Suppressor macrophage treated with lipopolysaccharide for 1 hour (primary cell): Measurements from ENCODE around the gene DNAJC22.
"Not testable (repeated sequence)": the region's sequence is repeated elsewhere in the genome, so short reads cannot be mapped to it uniquely, and the experiment has no call there.

Source experiments
- DNase-seq, 3 donors: peaks; one replicate each; pipeline ENCODE4 v3.0.0-alpha.2; 2020 to 2022

Gene DNAJC22

DNA sequence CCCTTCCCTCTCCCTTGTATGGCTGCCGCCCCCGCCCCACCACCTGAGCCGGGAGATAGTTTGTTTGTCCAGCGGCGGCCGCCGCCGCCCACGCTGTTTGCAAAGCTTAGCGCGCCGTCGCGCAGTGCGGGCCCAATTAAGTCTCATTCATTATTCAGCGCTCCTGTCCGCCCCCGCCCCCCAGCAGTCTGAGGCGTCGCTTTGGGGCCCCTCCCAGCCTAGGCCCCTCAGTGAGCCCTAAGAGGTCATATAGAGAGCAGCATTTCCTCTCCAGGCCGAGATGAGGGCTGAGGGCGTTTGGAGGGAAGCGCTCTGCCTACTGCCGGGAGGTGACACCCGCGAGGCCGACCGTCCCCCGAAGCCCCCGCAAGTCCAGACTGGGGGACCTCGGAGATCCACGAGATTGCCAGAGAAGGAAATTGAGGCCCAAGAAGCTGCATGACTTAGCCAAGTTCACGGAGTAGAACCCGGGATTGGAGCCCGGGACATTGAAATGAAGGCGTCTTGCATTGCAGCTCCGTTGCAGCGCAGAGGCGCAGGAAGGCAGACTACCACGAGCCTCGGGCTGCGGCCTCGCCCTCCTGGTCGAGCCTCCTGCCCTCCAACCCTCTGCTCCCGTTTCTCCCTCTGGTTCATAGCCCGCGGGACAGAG, at the start of gene DNAJC22:
Gene DNAJC22, plus strand, starts transcription at position 230 of the 652 bp plus-strand sequence. CDS start 1,985 bp downstream, outside the sequence.
- DNase-seq, result peak in 1 of 3 donors; percentile 46

DNA sequence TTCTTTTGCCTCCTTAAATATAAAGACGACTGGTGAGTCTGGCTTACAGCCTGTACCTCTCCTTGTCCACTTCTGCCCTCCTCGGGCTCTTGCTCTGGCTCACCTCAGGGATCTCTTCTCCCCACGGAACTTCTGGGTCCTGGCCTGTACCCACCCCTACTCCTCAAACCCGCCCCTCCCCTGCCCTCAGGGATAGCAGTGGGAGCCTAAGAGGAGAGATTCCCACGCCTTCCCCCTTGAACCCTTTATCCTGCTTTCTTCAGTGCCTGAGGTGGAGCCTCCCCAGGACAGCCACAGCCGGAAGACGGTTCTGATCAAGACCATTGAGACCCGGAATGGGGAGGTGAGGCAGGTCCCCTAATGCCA, 49.0 kb upstream of the DNAJC22 start:
- no peak for DNase-seq

DNA sequence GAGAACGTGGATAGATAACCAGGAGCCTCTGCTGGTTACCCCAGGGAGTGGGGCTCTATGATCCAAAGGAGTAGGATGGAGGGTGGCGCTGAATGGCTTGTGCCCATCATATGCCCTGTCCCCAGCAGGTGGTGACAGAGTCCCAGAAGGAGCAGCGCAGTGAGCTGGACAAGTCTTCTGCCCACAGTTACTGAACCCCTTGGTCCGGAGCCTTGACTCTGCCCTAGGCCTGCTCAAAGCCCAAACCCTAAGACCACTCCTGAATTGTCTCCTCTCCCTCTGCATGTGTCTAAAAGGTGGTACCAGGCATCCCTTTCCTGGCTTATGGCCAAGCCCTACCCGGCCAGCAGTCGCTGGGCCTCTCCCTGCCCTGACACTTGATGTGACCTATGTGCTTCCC, 48.5 kb upstream of the DNAJC22 start:
- DNase-seq, result peak; percentile 50 to 64 (median 51)

DNA sequence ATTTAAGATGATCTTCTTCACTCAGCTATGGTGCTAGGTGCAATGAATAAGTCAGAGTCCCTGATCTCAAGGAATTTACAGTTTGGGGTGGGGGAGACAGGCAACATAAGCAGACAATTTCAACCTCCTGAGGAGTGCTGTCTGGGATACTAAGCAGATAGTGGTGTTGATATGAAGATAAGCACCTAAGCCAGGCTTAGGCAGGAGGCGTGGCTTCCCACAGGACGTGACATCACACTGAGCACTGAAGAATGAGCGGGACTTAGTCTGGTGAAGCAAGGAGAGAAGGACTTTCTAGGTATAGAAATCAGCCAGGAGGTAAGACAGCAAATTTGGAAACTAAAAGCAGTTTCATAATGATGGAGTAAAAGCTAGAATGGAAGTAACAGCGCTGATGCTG, 44.9 kb upstream of the DNAJC22 start:
- no peak for DNase-seq

DNA sequence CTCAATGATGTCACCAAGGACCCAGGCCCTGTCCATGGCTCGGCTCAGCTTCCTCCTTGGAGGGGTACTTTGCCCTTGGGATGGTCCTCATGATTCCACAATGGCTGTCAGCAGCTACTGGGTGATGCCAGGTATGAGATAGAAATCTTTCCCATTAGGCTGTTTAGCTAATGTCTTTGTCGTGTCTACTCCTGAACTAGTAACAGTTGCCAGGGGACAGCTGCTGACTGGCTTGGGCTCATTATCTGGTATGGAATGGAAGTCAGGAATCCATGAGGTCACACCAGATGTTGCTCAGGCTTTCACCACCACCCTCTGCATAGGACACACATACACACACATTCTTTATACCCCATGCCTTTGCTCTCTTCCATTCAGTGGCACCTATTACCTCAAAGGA, 42.5 kb upstream of the DNAJC22 start:
- no peak for DNase-seq

DNA sequence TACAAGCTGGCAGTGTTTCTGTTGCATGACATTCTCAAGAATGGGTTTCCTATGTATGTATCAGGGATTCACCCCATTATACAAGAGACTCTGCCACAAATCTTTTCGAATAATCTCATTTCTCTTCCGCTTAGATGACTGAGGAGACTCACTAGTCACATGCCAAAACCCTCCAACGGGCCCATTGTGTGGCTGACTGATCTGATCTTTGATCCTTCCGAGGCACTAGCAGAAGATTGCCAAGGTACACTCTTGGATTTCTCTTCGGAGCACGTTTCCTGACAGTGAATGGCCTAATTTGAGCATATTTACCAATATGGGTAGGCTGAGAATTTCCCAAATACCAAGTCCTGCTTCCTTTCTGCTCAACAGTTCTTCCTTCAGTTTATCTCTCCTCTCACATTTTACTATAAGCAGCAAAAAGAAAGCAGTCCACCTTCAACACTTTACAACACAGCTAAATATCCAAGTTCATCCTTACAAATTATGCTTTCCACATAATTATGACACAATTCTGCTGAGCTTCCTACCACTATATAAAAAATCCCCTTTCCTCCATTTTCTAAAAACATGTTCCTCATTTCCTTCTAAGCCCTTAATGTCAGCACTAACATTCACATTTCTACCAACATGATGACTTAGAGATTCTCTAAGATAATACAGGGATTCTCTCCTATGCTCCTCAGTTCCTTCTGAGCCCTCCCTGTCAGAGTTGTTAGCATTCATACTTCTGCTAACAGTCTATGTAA, 40.8 kb upstream of the DNAJC22 start:
- DNase-seq, result peak; percentile 48 to 87 (median 85)

DNA sequence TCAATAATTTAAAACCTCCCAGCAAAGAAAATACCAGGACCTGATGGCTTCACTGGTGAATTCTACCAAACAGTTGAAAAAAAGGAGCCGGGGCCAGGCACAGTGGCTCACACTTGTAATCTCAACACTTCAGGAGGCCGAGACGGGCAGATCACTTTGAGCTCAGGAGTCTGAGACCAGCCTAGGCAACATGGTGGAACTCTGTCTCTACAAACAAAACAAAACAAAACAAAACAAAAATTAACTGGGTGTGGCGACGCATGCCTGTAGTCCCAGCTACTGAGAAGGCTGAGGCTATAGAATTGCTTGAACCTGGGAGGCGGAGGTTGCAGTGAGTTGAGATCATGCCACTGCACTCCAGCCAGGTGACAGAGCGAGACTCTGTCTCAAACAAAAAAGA, 37.3 kb upstream of the DNAJC22 start:
- DNase-seq, result no peak

DNA sequence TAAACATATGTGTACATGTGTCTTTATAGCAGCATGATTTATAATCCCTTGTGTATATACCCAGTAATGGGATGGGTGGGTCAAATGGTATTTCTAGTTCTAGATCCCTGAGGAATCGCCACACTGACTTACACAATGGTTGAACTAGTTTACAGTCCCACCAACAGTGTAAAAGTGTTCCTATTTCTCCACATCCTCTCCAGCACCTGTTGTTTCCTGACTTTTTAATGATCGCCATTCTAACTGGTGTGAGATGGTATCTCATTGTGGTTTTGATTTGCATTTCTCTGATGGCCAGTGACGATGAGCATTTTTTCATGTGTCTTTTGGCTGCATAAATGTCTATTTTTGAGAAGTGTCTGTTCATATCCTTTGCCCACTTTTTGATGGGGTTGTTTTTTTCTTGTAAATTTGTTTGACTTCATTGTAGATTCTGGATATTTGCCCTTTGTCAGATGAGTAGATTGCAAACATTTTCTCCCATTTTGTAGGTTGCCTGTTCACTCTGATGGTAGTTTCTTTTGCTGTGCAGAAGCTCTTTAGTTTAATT, 36.2 kb upstream of the DNAJC22 start:
- DNase-seq, result not testable (repeated sequence)

DNA sequence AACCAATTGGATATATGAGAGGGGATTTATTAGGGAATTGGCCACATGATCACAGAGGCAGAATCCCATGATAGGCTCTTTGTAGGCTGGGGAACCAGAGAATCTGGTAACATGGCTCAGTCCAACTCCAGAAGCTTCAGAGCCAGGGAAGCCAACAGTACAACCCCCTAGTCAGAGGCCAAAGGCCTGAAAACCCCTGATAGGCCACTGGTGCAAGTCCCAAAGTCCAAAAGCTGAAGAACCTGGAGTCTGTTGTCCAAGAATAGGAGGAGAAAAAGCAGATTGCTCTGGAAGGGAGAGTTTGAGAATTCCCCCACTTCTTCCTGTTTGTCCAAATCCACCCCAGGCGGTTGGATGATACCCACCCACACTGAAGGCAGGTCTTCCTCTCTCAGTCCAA, 31.9 kb upstream of the DNAJC22 start:
- peak in 2 of 3 donors; percentile 27 to 36 for DNase-seq

DNA sequence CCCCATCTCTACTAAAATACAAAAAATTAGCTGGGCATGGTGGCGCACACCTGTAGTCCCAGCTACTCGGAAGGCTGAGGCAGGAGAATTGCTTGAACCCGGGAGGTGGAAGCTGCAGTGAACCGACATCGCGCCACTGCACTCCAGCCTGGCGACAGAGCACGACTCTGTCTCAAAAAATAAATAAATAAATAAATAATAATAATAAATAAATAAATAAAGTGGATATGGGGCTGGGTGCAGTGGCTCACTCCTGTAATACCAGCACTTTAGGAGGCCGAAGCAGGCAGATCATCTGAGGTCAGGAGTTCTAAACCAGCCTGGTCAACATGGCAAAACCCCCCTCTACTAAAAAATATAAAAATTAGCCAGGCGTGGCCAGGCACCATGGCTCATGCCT, 29.6 kb upstream of the DNAJC22 start:
- not testable (repeated sequence) for DNase-seq

DNA sequence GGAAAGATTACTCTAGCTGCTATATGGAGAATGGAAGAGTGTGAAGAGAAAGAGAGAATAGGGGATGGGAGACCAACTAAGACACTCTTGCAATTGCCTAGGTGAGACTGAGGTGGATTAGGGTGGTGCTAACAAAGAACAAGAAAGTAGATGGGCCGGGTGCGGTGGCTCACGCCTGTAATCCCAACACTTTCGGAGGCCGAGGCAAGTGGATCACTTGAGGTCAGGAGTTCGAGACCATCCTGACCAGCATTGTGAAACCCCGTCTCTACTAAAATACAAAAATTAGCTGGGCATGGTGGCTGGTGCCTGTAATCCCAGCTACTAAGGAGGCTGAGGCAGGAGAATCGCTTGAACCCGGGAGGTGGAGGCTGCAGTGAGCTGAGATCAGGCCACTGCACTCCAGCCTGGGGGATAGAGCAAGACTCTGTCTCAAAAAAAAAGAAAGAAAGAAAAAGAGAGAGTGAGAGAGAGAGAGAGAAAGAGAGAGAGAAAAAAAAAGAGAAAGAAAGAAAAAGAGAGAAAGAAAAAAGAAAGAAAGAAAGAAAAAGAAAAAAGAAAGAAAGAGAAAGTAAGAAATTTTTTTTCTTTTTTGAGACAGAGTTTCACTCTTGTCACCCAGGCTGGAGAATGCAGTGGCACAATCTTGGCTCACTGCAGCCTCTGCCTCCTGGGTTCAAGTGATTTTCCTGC, 26.1 kb upstream of the DNAJC22 start:
- not testable (repeated sequence) for DNase-seq

DNA sequence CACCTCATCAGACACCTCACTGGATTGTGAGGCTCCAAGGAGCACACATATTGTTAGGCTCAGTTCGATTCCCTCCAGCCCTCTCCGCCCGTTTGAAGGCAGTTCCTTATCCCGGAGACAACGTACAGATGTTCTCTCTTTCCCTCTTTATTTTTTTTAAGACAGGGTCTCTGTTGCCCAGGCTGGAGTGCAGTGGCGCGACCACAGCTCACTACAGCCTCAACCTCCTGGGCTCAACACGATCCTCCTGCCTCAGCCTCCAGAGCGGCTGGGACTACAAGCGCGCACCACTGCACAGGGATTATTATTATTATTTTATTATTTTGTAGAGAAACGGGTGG, 24.4 kb upstream of the DNAJC22 start:
- DNase-seq, result no peak

DNA sequence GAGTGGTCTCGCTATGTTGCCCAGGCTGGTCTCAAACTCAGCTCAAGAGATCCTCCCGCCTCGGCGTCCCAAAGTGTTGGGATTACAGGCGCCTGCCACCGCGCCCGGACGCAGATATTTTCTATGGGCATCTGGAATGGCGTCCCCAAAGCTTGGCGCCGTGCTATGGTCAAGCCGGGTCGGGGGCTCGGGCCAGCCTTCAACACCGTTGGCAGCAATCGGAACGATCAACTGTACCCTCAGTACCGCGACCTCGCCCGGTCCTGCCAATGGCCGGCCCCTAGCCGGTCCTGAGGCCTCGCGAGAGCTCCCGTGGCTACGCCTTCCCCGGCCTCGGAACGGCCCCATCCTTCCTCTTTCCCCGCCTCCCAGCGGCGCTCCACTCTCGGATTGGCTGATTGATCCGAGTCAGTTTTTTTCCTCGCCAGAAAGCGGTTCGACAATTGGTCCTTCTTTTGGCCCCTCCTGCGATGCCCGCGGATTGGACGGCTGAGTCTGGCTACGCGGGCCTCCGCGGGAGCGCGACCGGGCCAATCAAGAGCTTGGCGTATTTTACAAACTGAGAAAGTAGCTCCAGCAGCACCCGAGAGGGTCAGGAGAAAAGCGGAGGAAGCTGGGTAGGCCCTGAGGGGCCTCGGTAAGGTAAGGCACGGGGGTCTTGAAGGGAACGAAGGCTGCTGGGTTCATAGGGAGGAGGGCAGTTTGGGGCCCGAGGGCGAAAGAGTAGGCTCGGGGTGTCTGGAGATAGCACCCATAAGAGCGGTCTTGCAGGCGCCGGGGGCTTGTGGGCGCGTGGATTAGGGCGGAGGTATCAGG, 23.8 kb upstream of the DNAJC22 start, which contains the start of gene TROAP:
Gene TROAP, plus strand, starts transcription at position 548 of the 816 bp plus-strand sequence. CDS start 354 bp downstream, outside the sequence.
- peak; percentile 99 for DNase-seq

DNA sequence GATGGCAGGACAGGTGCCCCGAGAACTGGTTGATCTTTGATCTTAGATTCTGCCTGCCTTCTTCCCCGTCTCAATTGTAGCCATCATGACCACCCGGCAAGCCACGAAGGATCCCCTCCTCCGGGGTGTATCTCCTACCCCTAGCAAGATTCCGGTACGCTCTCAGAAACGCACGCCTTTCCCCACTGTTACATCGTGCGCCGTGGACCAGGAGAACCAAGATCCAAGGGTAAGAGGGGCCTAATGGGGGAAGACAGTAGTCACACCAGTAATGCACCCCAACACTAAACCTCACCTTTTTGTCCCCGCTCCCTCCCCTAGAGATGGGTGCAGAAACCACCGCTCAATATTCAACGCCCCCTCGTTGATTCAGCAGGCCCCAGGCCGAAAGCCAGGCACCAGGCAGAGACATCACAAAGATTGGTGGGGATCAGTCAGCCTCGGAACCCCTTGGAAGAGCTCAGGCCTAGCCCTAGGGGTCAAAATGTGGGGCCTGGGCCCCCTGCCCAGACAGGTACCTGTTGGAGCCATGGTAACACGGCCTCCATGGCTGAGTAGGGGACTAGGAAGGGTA, 23.1 kb upstream of the DNAJC22 start:
- no peak for DNase-seq

DNA sequence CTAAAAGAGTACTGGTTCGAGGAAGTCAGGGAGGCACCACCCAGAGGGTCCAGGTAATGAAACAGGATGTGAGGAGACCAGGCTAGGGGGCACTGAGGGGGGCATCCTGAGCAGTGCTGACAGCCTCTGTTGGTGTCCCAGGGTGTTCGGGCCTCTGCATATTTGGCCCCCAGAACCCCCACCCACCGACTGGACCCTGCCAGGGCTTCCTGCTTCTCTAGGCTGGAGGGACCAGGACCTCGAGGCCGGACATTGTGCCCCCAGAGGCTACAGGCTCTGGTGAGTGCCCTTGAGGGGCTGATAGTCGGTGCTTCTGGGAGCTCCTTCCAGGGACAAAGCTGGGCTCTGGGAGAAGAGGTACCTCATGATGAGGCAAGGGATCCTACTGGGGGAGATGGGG, 21.1 kb upstream of the DNAJC22 start:
- DNase-seq, result no peak

DNA sequence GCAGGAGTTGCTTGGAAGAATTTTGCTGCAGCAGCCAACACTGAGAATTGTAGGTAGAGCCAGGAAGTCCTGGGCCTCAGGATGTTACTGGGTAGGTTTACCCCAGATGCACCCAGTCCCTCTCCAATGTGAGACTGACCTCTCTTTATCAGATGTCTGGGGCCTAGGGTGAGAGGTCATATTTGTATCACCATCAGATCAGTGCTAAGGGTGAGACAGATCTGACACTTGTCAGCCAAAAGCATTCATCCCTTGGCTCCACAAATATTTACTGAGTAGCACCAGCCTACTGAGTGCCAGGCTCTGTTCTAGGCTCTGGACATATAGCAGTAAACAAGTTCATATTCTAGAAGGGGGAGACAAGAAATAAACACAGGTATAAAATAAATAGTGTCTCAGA, 19.3 kb upstream of the DNAJC22 start:
- DNase-seq, result no peak

DNA sequence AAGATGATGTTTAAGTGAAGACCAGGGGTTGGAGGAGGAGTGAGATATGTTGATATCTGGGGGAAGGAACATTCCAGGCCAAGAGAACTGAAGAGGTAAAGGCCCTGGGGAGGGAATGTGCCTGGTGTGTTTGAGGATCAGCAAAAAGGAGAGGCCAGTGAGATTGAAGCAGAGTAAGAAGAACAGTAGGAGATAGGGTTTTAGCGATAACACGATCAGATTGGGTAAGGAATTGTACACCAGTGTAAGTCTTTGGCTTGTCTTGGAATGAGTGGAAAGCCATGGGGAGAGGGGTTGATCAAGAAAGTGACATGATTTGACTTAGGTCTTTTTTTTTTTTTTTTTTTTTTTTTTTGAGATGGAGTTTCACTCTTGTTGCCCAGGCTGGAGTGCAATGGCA, 18.8 kb upstream of the DNAJC22 start:
- no peak for DNase-seq

DNA sequence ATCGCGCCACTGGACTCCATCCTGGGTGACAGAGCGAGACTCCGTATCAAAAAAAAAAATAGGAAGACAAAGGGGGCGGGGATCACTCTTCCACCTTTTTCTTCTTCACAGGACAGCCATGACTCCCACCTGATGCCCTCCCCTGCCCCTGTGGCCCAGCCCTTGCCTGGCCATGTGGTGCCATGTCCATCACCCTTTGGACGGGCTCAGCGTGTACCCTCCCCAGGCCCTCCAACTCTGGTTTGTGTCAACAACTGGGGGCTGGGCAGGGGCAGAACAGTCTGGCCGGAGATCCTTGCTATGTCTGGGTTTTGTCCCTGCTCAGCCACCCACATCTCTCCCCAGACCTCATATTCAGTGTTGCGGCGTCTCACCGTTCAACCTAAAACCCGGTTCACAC, 17.9 kb upstream of the DNAJC22 start:
- no peak for DNase-seq

DNA sequence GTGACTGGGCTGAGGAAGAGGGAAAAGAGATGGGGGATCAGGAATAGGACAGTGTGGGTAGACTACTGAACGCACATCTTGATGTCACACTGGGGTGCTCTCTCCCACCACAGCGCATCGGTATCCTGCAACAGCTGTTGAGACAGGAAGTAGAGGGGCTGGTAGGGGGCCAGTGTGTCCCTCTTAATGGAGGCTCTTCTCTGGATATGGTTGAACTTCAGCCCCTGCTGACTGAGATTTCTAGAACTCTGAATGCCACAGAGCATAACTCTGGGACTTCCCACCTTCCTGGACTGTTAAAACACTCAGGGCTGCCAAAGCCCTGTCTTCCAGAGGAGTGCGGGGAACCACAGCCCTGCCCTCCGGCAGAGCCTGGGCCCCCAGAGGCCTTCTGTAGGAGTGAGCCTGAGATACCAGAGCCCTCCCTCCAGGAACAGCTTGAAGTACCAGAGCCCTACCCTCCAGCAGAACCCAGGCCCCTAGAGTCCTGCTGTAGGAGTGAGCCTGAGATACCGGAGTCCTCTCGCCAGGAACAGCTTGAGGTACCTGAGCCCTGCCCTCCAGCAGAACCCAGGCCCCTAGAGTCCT, 16.6 kb upstream of the DNAJC22 start:
- DNase-seq, result no peak

DNA sequence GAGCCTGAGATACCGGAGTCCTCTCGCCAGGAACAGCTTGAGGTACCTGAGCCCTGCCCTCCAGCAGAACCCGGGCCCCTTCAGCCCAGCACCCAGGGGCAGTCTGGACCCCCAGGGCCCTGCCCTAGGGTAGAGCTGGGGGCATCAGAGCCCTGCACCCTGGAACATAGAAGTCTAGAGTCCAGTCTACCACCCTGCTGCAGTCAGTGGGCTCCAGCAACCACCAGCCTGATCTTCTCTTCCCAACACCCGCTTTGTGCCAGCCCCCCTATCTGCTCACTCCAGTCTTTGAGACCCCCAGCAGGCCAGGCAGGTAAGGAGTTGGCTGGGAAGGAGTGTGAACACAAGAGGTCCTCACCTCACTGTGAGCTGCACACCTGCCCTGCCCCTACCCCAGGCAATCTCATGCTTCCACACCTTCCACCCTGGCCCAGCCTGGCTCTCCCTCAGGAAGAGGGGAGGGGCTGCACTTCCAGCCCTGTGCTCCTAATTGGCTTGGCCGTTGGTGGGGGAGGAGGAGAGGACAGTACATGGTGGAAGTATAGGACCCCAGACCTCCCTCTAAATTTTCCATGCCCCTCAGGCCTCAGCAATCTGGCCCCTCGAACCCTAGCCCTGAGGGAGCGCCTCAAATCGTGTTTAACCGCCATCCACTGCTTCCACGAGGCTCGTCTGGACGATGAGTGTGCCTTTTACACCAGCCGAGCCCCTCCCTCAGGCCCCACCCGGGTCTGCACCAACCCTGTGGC, 15.9 kb upstream of the DNAJC22 start:
- DNase-seq, result no peak
